Measurements from ENCODE around the gene TEX264. TPM values are rescaled to one million over a fixed set of nuclear protein-coding genes. Genes with fewer than 3 reads are reported as not detected.
"Not testable (repeated sequence)": the region's sequence is repeated elsewhere in the genome, so short reads cannot be mapped to it uniquely, and the experiment has no call there.

Gene TEX264, protein sequence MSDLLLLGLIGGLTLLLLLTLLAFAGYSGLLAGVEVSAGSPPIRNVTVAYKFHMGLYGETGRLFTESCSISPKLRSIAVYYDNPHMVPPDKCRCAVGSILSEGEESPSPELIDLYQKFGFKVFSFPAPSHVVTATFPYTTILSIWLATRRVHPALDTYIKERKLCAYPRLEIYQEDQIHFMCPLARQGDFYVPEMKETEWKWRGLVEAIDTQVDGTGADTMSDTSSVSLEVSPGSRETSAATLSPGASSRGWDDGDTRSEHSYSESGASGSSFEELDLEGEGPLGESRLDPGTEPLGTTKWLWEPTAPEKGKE
- 10 to 100 TPM; 57.0 to 68.8 (median 66.4) TPM for polyA plus RNA-seq (ENCODE audit: insufficient read length in 3 of 3)
- long read RNA-seq, donor 1, transcript TEX264-201 (5 exons, 1,340 nt) = major isoform, 22 of 27 reads
- long read RNA-seq, donor 1, partial matches to known transcripts = 0 of 27 reads
- long read RNA-seq, donor 1, other reads (novel, unspliced or antisense) = 0 of 27 reads
- long read RNA-seq, donor 2, transcript TEX264-201 (5 exons, 1,340 nt) = major isoform, 18 of 24 reads
- long read RNA-seq, donor 2, partial matches to known transcripts = 0 of 24 reads
- long read RNA-seq, donor 2, other reads (novel, unspliced or antisense) = 0 of 24 reads
- long read RNA-seq, donor 3, transcript TEX264-213 (4 exons, 800 nt) = minor isoform, 5 of 83 reads
- long read RNA-seq, donor 3, transcript TEX264-201 (5 exons, 1,340 nt) = major isoform, 41 of 83 reads
- long read RNA-seq, donor 3, partial matches to known transcripts = 30 of 83 reads
- long read RNA-seq, donor 3, other reads (novel, unspliced or antisense) = 0 of 83 reads
- long read RNA-seq, donor 4, transcript TEX264-201 (5 exons, 1,340 nt) = major isoform, 28 of 63 reads
- long read RNA-seq, donor 4, partial matches to known transcripts = 27 of 63 reads
- long read RNA-seq, donor 4, other reads (novel, unspliced or antisense) = 0 of 63 reads
- long read RNA-seq, donor 5 = 0 reads
- long read RNA-seq, donor 6, transcript TEX264-201 (5 exons, 1,340 nt) = major isoform, 26 of 68 reads
- long read RNA-seq, donor 6, partial matches to known transcripts = 34 of 68 reads
- long read RNA-seq, donor 6, other reads (novel, unspliced or antisense) = 0 of 68 reads
- long read RNA-seq, donor 7, transcript TEX264-201 (5 exons, 1,340 nt) = major isoform, 24 of 31 reads
- long read RNA-seq, donor 7, partial matches to known transcripts = 0 of 31 reads
- long read RNA-seq, donor 7, other reads (novel, unspliced or antisense) = 0 of 31 reads
- long read RNA-seq, donor 8, transcript TEX264-201 (5 exons, 1,340 nt) = major isoform, 40 of 101 reads
- long read RNA-seq, donor 8, transcript TEX264-209 (6 exons, 1,448 nt) = minor isoform, 5 of 101 reads
- long read RNA-seq, donor 8, transcript TEX264-213 (4 exons, 800 nt) = minor isoform, 5 of 101 reads
- long read RNA-seq, donor 8, partial matches to known transcripts = 41 of 101 reads
- long read RNA-seq, donor 8, other reads (novel, unspliced or antisense) = 0 of 101 reads
- long read RNA-seq, donor 9, transcript TEX264-201 (5 exons, 1,340 nt) = major isoform, 19 of 52 reads
- long read RNA-seq, donor 9, partial matches to known transcripts = 24 of 52 reads
- long read RNA-seq, donor 9, other reads (novel, unspliced or antisense) = 0 of 52 reads
- long read RNA-seq, donor 10, transcript TEX264-201 (5 exons, 1,340 nt) = major isoform, 25 of 46 reads
- long read RNA-seq, donor 10, partial matches to known transcripts = 14 of 46 reads
- long read RNA-seq, donor 10, other reads (novel, unspliced or antisense) = 0 of 46 reads
- long read RNA-seq, donor 11, transcript TEX264-201 (5 exons, 1,340 nt) = major isoform, 20 of 50 reads
- long read RNA-seq, donor 11, partial matches to known transcripts = 19 of 50 reads
- long read RNA-seq, donor 11, other reads (novel, unspliced or antisense) = 0 of 50 reads
- long read RNA-seq, donor 12, transcript TEX264-201 (5 exons, 1,340 nt) = major isoform, 11 of 14 reads
- long read RNA-seq, donor 12, partial matches to known transcripts = 0 of 14 reads
- long read RNA-seq, donor 12, other reads (novel, unspliced or antisense) = 0 of 14 reads
- long read RNA-seq, donor 13, transcript TEX264-201 (5 exons, 1,340 nt) = major isoform, 51 of 116 reads
- long read RNA-seq, donor 13, transcript TEX264-213 (4 exons, 800 nt) = minor isoform, 5 of 116 reads
- long read RNA-seq, donor 13, partial matches to known transcripts = 50 of 116 reads
- long read RNA-seq, donor 13, other reads (novel, unspliced or antisense) = 0 of 116 reads
- long read RNA-seq, donor 14, transcript TEX264-201 (5 exons, 1,340 nt) = major isoform, 30 of 62 reads
- long read RNA-seq, donor 14, partial matches to known transcripts = 20 of 62 reads
- long read RNA-seq, donor 14, other reads (novel, unspliced or antisense) = 0 of 62 reads
- long read RNA-seq, donor 15, transcript TEX264-201 (5 exons, 1,340 nt) = major isoform, 12 of 15 reads
- long read RNA-seq, donor 15, partial matches to known transcripts = 0 of 15 reads
- long read RNA-seq, donor 15, other reads (novel, unspliced or antisense) = 0 of 15 reads
- long read RNA-seq, donor 16, transcript TEX264-201 (5 exons, 1,340 nt) = major isoform, 81 of 159 reads
- long read RNA-seq, donor 16, transcript TEX264-213 (4 exons, 800 nt) = minor isoform, 7 of 159 reads
- long read RNA-seq, donor 16, transcript TEX264-215 (6 exons, 1,488 nt) = minor isoform, 6 of 159 reads
- long read RNA-seq, donor 16, partial matches to known transcripts = 53 of 159 reads
- long read RNA-seq, donor 16, other reads (novel, unspliced or antisense) = 0 of 159 reads

DNA sequence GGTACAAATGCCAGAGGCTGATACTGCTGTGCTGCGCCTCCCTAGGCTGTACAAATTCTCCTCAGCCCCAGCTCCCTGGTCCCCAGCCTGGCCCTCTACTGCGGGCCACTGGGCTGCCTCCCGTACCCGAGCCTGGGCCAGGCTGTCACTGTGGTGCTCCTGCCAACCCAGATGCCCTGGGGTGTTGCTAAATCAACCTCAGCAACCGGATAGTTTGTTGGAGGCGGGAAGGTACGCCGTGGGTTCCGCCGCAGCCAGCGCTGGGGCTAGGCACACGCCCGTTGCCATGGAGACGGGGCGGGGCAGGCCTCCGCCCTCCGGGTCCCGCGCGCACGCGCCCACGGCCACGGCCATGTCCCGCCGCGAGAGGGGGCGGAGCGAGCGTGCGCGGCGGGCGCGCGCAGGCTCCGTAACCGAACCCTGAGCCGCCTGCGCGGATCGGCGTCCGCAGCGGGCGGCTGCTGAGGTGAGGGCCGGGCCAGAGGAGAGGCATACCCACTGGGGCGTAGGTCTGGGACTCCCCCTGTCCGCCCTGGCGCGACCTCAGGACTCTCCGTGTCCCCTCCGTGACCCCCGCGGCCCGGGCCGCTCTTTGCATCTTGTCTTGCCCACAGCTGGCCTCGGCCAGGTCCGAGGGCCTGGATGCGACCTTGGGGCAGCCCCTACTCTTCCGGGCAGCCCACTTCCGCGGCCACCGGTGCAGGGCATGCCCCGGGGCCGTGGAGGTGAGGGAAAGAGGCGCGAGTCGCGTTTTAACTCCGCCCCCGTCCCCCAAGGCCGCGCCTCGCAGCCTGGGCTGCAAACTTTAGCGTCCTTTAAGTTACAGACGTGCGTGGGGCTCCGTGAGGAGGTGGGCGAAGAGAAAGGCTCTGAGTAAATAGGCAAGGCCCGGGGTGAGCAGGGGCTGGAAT lies at the start of gene TEX264:
Gene TEX264 (plus strand): TSS at position 430 of the 911 bp plus-strand sequence. CDS start 3,053 bp downstream, outside the sequence.
- peak; percentile 55 to 80 (median 67) for DNase-seq (ENCODE audit: extremely low read depth in 1 of 11, low read depth in 9 of 11, low spot score in 4 of 11)

DNA sequence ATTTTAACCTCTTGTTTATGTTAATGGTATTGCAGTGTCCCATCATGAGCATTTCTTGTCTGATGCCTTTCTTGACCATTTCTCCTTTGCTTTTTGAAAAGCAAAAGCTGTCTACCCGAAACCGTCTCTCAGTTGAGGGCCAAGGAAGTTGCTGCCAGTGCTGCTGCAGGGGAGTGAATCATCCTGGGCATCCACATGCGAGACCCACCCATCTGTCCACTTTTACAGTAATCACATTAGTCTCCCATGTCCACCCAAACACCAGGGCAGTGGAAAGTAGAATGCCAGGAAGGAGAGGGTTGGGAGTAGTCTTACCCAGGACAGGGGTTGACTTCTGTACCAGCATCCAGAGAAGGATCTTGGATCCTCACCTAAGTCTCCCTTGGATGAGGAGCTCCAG lies 48.6 kb upstream of the TEX264 start:
- DNase-seq (ENCODE audit: extremely low read depth in 1 of 11, low read depth in 9 of 11, low spot score in 4 of 11) = no peak

- DNase-seq (ENCODE audit: extremely low read depth in 1 of 11, low read depth in 9 of 11, low spot score in 4 of 11) = no peak
These were observed 48.2 kb upstream of the TEX264 start for GRCh38 chr3:51622868-51623267.

- DNase-seq (ENCODE audit: extremely low read depth in 1 of 11, low read depth in 9 of 11, low spot score in 4 of 11) = no peak
These were observed 40.5 kb upstream of the TEX264 start for GRCh38 chr3:51630513-51630912.

- DNase-seq (ENCODE audit: extremely low read depth in 1 of 11, low read depth in 9 of 11, low spot score in 4 of 11) = peak in 4 of 11 donors; percentile 3 to 23 (median 10)
These were observed 33.7 kb upstream of the TEX264 start for GRCh38 chr3:51637144-51637940.

GRCh38 chr3:51637941-51638471 lies 33.0 kb upstream of the TEX264 start:
- peak in 7 of 11 donors; percentile 14 to 24 (median 22) for DNase-seq (ENCODE audit: extremely low read depth in 1 of 11, low read depth in 9 of 11, low spot score in 4 of 11)

GRCh38 chr3:51642462-51642861 lies 28.6 kb upstream of the TEX264 start:
- no peak for DNase-seq (ENCODE audit: extremely low read depth in 1 of 11, low read depth in 9 of 11, low spot score in 4 of 11)

GRCh38 chr3:51646091-51646490 lies 25.0 kb upstream of the TEX264 start:
- no peak for DNase-seq (ENCODE audit: extremely low read depth in 1 of 11, low read depth in 9 of 11, low spot score in 4 of 11)

- not testable (repeated sequence) for DNase-seq (ENCODE audit: extremely low read depth in 1 of 11, low read depth in 9 of 11, low spot score in 4 of 11)
These were observed 18.9 kb upstream of the TEX264 start for GRCh38 chr3:51652103-51652502.

GRCh38 chr3:51653409-51653808 lies 17.6 kb upstream of the TEX264 start:
- DNase-seq (ENCODE audit: extremely low read depth in 1 of 11, low read depth in 9 of 11, low spot score in 4 of 11) = not testable (repeated sequence)

- no peak for DNase-seq (ENCODE audit: extremely low read depth in 1 of 11, low read depth in 9 of 11, low spot score in 4 of 11)
These were observed 13.8 kb upstream of the TEX264 start for GRCh38 chr3:51657234-51657633.

DNA sequence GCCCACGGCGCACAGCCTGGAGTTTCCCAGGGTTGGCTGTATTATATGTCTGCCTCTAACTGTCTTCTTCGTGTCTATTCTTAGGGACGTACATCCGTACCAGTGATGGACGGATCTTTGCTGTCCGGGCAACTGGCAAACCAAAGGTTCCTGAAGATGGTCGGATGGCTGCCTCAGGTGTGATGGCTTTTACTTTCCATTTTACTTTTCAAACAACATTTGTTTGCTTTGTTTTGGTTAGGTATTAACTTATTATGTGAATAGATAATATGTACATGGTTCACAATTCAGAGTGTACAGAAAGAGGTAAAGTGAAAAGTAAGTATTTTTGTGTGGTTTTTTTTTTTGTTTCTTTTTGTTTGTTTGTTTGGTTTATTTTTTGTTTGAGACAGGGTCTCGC lies 11.1 kb upstream of the TEX264 start:
- no peak for DNase-seq (ENCODE audit: extremely low read depth in 1 of 11, low read depth in 9 of 11, low spot score in 4 of 11)

- DNase-seq (ENCODE audit: extremely low read depth in 1 of 11, low read depth in 9 of 11, low spot score in 4 of 11) = no peak
These were observed 8.6 kb upstream of the TEX264 start for GRCh38 chr3:51662456-51662855.

DNA sequence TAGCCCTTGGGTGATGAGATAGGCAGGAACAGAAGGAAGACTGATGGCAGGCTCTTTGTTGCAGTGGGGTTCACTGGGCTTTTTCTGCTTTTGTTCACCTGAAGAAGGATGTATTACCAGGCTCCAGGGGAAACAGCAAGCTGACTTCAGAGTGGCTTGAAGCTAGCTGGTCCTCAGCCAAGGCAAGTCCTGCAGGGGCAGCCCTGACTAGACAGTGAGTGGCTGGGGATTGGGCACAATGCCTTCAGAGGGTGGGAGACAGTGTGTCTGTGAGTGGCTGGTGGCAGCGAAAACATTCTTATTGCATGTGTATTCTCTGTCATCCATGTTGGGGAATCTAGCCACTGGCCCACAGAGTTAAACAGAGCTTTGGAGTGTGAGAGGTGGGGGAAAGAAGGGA lies 2.3 kb upstream of the TEX264 start:
- no peak for DNase-seq (ENCODE audit: extremely low read depth in 1 of 11, low read depth in 9 of 11, low spot score in 4 of 11)
